Measurements from ENCODE around the gene AP3B1.
"Not testable (repeated sequence)": the region's sequence is repeated elsewhere in the genome, so short reads cannot be mapped to it uniquely, and the experiment has no call there.

Gene AP3B1

DNA sequence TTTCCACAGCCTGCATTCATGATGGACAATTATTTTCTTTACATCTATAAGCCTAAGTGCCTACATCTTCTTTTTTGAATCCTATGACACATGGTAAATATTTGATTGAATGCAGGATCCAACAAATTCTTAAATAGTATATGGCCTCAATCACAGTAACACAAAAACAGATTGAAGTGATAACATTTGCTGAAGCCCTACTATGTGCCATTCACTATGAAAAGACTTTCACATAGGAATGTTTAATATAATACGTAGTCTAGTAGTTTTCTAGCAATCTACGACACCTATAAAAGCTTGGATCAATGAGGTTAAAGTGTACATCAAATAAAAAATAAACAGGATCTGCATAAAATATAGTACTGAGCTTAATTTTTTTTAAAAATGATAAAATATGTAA lies 231.0 kb downstream of the AP3B1 start:
- no peak for DNase-seq

DNA sequence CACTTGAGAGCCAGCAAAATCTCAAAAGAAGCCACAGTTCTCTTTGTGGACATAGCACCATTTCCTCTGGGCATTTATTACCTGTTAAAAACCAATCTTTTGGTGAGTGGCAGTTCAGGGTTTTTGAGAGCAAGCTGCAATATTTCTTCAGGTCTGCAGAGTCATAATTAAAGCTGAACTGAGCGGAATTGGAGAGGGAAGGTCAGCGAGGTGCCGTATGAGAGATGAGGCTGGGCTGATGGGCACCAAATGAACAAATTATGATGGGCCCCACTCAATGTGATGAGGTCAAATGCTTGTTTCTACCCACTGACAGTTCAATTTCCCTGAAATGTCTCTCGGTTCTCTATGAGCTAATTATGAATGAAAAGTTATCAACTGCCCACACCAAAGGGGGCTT lies 231.9 kb downstream of the AP3B1 start:
- DNase-seq: no peak

DNA sequence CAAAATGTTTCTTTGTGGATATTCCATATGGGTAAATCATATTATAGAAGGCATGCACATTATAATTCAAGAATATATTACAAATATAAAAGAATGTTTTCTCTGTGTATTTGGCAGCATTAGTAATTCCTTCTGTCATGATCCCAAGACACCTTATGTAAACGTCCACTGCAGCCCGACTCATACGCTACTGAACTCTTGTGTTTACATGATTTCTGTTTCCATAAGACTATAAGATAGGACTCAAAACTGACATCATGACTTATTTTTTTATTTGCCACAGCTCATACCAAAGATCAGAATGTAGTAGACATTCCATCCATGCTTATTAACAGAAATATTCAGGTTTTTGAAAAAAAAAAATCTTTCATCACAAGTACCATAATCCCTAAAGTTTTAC lies 234.1 kb downstream of the AP3B1 start:
- no peak for DNase-seq

DNA sequence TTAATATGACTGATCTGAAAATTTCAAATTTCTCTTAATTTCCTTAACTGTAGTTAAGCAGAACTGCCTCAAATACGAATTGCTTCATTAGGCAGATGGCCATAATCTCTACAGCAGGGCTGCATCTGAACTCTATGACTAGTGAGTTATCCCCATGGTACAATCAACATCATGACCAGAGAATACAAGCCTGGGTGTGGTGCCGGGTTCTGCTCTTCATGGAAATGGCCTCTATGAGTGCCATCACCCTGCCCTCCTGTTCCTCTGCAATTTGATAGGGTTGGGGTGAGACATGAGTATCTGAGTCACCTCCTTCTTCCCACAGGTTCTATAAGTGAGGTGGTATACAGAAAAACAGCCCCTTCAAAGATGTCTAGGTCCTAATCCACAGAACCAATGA lies 235.9 kb downstream of the AP3B1 start:
- no peak for DNase-seq

DNA sequence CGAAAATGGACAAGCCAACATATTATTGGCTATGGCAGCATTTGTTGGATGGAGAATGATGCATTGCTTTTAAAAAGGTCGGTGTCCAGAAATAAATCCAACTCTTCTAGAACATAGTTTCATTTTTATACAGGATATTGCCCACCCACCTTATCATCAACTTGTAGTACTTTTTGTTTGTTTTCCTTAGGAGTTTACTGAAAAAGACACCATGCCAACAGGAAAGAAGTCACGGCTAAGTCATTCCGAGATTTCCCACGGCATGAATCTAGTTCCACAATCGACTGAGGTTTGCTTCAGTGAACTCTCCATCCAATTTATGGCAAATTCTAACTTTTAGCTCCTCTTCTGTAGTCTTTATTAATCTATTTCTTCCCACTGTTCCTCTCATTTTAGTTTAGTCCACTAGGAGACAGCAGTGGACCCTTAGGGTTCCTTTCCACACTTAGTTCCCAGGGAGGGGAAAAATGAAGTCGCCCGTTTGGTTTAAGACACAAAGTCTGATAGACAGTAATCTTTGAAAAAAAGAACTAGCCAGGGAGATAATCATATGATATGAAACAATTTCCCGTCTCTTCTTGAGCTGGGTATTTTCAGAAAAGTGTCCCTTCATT lies 237.5 kb downstream of the AP3B1 start:
- DNase-seq: no peak

DNA sequence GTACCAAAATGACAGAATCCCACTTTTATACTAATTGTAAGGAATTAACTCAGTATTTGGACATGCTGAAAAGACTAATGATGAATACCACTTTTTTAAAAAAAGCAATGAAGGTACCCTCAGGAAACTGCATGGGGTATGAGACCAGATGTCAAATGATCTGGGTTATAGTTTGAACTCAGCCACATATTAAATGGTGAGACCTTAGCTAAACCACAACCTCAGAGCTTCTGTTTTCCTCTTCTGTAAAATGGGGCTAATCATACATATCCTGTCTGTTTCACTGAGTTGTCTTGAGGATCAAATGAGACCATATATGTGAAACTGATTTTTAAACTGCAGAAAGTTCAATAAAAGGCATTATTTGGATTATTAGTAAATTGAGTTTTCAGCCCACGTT lies 238.4 kb downstream of the AP3B1 start:
- no peak for DNase-seq

DNA sequence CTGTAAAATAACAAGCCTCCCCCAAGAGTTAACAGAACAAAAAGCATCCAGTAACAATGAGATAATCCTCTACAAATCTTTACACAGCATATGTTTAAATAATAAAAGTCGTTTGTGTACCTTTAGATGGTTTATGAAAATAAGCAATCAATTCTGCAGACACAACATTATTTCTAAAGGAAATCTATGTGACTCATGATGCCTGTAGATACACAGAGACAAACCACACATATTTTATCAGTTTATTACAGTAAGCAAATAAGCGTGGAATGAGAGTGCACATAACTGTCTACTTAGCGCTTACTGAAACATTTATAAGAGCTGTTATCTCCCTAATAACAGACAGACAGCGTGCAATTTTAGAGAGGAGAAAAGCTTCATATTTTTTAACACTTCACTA lies 243.6 kb downstream of the AP3B1 start:
- DNase-seq: no peak

DNA sequence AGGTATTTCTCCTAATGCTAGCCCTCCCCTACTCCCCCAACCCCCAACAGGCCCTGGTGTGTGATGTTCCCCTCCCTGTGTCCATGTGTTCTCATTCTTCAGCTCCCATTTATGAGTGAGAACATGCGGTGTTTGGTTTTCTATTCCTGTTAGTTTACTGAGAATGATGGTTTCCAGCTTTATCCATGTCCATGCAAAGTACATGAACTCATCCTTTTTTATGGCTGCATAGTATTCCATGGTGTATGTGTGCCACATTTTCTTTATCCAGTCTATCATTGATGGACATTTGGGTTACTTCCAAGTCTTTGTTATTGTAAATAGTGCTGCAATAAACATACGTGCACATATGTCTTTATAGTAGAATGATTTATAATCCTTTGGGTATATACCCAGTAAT lies 247.7 kb downstream of the AP3B1 start:
- not testable (repeated sequence) for DNase-seq

DNA sequence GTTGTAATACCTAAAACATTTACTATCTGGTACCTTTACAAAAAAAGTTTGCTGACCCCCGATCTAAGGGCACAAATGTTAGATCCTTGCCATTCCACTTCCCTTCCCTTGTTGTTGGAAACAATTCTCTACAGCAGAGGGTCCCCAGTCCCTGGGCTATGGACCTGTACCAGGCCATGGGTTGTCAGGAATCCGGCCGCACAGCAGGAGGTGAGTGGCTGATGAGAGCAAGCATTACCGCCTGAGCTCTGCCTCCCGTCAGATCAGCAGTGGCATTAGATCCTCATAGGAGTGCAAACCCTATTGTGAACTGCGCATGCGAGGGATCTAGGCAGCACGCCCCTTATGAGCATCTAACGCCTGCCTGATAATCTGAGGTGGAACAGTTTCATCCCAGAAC lies 248.5 kb downstream of the AP3B1 start:
- DNase-seq: no peak

DNA sequence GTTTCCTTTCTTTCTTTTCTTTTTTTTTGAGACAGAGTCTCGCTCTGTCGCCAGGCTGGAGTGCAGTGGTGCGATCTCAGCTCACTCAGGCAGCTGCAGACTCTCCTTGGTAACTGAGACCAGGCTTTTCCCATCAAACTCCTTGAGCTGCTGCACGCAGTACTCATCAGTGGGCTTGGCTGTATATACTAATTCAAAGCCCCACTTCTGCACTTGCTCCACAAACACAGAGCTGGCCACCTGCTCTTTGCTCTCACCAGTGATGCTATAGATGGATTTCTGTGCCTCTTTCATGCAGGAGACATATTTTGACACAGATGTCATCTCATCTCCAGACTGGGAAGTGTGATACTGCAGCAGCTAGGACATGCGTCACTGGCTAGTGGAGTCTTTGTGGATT lies 252.7 kb downstream of the AP3B1 start:
- DNase-seq: no peak

DNA sequence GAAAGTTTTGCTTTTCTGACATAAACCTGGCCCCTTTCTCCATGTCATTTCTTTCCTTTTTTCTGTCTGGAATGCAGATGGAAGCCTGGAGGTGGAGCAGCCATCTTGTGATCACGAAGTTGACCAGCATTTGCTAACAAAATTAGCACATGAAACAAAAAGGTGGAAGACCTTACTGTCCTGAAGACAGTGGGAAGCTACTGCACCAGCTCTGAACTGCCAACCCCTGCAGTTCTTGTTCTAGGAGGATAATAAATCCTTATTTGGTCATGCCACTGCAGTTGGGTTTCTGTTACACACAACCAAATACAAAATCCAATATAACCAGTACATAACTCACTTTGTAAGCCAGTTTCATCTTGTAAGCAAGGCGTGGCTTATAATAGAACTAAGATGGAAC lies 269.0 kb downstream of the AP3B1 start:
- DNase-seq: no peak

DNA sequence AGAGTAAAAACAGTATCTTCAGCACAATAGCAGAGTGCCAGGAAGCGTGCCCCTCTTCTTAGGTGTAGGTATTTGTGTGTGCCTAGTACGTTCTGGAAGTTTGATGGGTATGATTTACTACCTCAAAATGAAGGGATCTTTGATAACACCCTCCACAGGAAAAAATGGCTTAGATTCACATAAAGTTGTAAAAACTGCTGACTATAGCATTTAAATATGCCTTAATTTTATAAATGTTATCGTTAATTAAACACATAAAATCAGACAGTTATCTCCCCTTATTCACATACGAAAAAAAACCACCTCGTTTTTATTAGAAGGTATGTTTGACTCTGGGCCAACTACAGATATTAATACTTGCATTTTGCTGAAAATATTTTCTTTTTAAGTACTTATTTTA lies 274.8 kb downstream of the AP3B1 start:
- DNase-seq: no peak

DNA sequence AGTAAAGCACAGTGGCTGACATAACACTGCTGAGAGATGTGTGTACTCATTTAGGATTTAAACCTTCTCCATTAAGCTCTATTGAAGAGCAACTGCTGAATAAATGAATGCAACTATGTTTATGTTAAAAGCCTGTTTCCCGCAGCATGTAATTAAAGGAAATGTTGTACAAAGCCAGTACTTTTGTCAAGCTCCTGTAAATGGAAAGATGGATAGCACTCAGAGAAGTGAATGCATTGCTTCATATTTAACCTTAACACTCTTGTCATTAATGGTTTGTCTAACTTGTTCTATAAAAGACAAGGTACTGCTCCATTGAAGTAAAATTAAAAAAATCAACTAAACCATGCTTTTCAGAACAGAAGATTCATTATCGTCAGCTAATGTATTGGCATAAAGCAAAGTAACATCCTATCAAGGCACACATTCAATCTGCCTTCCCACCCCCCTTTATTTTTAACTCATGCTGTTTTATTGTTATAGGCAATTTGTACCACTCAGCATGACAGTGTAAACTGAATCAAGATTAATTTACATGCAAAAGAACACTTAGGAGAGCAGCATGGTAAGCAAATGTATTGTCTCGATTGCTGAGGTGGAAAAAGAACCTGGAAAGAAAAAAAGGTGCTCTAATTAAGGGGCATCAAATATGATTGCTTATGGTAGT lies 277.5 kb downstream of the AP3B1 start:
- no peak for DNase-seq

DNA sequence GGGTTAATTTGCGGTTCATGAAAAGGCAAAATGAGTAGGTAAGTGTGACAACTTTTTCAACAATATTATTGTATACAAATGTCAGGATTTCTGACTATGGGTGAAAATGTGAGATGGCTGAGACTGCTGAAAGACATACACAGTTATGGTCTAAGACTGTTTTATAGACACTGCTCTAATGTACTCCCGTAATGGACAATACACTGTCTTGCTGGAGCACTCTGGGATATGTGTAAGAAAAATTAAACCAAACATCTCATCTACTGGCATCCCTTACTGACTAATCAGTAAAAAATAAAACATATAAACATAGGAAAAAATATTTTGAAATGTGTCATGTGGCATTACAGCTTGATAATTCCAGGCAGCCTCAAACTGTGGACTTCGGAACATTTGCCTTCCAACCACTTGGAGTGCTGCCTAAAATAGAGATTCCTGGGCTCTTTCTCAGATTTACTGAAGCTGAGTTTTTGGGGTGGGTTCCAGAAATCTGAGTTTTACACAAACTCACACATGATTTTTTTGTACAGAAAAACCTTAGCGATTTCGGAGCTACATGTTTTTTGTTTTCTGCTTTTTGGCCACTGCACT lies 284.5 kb downstream of the AP3B1 start:
- peak; percentile 59 for DNase-seq

DNA sequence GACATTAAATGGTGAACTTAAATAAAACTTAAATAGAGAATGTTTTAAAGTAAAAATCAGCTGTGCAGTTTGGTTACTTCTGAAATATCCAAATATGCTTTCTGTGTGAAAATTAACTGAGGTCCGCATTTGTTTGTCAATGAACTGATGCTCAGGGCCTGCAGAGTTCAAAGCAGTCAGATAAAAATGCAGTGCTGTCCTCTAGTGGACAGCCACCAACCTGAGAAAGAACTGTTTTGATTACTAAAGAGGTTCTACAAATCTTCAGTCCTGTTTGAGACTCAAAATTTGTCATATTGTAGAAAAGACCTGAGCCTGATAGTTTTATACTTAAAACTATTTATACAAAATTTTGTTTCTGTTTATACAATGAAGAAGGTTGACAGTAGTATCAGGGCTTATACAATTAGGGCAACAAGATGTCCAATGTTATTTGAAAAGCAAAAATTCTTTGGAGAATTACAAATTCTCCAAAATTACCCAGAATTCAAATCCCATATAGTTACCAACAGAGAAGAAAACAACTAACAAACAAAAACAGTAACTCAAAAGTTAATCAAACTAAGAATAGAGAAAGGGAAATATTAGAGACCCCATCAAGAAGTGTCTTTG lies 286.0 kb downstream of the AP3B1 start:
- DNase-seq: no peak

DNA sequence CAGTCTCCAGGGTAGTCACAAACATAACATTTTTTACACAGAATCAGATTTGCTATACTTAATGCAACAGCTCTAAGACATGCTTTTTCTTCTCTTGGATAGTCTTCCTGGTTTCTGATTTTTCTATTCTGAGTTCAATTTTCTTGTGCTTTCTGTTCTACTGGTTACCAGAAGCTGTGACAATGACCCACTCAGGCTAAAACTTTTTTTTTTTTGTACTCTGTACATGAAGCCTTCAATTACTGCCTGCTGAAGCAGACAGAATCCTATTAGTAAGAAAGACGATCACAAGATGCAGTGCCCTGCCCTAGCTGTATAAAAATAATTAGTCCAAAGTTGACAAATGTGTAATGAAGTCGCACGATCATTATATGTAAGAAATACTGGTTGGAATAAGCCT lies 287.3 kb downstream of the AP3B1 start:
- no peak for DNase-seq

DNA sequence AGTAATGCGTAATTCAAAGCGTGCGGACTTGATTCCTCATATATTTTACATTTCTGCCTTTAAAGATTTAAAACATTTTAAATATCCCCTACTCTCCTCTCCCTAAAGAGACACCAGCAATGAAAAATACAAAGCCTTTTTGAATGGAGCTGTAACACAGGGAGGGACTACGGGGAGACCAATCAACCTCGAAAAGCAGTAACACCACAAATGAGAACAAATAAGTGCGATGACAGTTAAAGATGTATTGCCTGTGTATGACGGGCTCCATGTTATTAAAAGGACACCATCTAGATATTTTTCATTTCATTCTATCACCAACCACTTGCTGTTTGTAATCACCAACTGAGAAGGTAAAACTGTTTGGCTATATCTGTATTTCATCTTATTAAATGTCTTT lies 288.0 kb downstream of the AP3B1 start:
- DNase-seq: no peak

DNA sequence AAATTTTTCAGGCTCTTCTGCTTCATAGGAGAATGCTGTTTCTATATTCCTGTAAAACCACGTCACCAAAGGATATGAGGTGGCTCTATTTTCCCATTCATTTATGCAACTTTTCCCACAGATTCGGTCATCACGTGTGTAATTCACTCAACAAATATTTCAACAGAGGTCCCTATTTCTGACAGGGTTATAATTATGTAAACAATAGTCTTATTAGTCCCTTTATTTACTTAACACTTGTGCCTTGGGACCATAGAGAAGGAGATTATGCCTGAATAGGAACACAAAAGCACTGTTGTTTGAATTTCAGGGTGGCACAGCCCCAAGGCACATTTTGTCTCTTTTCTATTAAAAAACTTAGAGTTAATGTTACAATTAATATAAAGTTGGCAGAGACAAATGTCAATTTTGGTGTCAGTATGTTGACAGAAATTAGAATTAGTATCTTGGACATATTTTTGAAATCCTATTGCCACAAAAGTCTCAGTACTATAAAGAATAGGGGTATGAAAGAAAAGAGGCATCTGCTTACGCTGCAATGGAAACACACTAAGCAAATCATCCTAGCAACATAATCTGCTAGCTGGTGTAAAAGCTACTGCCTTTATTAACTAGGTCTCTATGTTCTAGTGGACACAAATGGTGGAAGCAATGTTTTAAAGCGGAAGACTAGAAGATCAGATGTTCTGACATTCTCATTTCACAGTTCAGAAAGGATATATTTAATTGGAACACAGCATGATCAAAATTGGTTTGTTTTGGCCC lies 289.3 kb downstream of the AP3B1 start:
- no peak for DNase-seq

DNA sequence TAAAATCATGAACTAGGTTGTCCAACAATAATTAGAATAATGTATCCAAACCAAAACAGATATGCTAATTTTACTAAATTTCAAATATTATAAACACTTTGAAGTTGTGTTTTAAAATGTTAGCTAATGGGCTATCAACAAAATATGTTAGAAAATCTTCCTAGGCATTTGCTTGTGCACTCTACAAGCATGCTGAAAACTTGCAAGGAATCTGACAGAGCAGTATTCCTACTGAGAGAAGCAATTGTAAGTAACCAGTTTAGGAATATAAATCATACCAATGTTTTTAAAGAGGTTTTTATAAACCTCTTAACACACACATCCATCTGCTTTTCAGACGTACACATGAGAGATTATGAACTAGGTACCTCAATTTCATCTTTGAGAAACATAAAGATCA lies 289.9 kb downstream of the AP3B1 start:
- no peak for DNase-seq

DNA sequence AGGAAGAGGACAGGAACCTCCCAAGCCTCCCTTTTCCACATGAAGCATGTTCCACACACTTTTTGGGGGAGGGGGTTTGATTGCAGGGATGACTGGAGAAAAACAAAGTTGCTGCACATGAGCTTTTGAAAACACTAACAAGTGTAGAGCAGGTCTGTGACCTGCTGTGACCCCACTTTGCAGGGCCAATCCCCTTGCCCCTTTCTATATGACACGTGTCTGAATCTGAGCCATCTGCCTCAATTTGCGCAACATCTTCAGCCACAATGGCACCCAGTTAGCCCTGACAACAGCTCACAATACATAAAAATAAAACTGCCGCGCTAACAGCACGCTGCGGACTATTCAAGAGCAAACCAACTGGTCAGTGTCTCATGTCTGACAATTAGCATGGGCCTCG lies 290.6 kb downstream of the AP3B1 start:
- no peak for DNase-seq

DNA sequence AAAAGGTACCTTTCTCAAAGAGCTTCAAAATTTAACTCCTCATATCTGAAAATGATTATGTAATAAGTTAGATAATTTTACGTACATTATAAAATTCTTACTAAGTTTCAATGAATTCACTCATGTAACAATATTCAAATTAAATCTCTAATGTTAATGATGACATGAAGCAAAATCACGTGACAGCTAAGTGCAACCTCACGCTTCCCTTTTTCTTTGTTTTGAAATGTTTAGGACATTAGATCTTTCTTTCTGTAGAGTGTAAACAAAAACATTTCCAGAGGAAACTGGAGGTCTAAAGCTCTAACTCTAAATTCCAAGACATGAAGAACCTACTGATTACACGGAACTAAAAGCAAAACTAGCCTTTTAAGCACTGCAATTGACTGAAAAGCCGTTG lies 291.0 kb downstream of the AP3B1 start:
- DNase-seq: no peak

DNA sequence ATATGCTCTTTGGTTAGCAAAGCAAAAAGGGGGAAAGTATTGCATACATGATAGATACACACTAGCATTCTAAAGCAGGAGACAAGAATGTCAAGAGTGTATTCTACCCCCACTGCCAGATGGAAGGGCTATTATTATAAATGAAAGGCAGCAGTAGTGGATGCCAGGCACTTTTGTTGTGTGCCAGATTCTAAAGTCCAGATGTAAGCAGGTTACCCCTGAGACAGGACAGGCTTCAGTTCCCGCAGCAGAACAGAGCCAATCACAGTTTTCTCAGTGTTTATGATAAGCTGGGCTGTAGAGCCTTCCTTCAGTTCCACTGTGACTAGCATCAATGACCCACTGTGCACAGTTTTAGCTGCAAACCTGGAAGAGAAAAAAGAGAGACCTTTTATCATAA lies 291.8 kb downstream of the AP3B1 start:
- DNase-seq: no peak

DNA sequence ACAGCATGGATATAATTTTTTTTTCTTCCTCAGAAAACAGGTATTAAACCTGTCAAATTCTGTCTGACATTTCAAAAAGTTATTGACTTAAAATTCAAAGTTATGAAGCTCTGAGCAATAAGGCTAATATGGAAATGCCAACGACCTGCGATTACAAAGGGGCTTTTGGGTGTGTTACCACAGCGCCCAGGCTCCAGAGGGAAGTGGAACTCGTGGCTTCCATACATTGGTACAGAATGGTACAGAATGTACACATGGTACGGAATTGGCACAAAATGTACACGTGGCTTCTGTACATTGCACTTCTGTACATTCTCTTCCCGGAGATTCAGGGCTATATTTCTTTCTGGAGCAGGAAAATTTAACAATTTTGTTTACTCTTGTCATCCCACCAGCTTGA lies 293.3 kb downstream of the AP3B1 start:
- DNase-seq: no peak

DNA sequence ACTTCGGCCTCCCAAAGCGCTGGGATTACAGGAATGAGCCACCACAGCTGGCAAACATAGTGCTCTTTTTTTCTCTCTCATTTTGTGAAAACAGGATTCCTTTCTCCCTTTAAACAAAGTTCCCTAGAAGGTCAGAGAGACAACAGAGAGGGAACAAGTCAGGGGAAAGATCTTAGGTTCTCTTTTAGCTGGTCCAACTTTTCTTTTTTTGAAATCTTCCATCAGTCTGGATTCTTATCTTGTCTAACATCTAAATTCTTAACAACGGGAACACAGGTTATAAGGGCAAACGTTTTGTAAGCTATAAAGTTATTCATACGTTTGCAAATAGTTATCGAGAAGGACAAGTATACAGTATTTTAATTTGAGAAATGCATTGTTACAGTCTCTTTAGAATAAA lies 294.3 kb downstream of the AP3B1 start:
- no peak for DNase-seq

Measured in femur (tissue), 1 donor.